OCI-LY7 (cell line): Measurements from ENCODE around the gene HSPA5. TPM values are rescaled to one million over a fixed set of nuclear protein-coding genes. Genes with fewer than 3 reads are reported as not detected.
"Not testable (repeated sequence)": the region's sequence is repeated elsewhere in the genome, so short reads cannot be mapped to it uniquely, and the experiment has no call there.

Source experiments
- Bru-seq: library from RNA; stranded (reverse); fragments of 400-500 nt; gene quantifications from one replicate; lab custom pipeline; 2021; lab: Mats Ljungman, UMichigan
- BruChase-seq, 2 experiments: library from RNA; stranded (reverse); fragments of 400-500 nt; gene quantifications; one replicate each; lab custom pipeline; 2021; lab: Mats Ljungman, UMichigan
- BruUV-seq: library from RNA; stranded (reverse); fragments of 400-500 nt; replicated peaks from 2 replicates; lab custom pipeline; 2021; lab: Mats Ljungman, UMichigan
- CTCF ChIA-PET: fragments of 300-600 bp; sonication (Branson Sonifier 250); formaldehyde crosslinking; loops from one replicate; lab custom pipeline; 2022; ENCODE audit warnings: antibody characterized with exemption; ENCODE audit not compliant: unreplicated experiment; lab: Charles Lee
- POLR2A ChIA-PET: fragments of 300-600 bp; sonication (Branson Sonifier 250); formaldehyde crosslinking; loops from one replicate; lab custom pipeline; 2022; ENCODE audit warnings: antibody characterized with exemption; lab: Charles Lee
- DNase-seq: peaks from one replicate; pipeline ENCODE4 v3.0.0-alpha.2; 2015; ENCODE audit warnings: low spot score
- H2AFZ ChIP-seq: fragments of 200-600 bp; sonication (generic), shearing (Covaris generic); 2 replicates; pipeline ENCODE4 v1.6.1; 2014; ENCODE audit warnings: mild to moderate bottlenecking, antibody characterized with exemption, low read length, moderate library complexity
- H3K27ac ChIP-seq: fragments of 200-600 bp; sonication (generic); 2 replicates; pipeline ENCODE4 v1.5.1; 2014; ENCODE audit warnings: mixed run types, low read depth, mild to moderate bottlenecking, moderate library complexity, low read length, inconsistent platforms; ENCODE audit not compliant: poor library complexity, severe bottlenecking
- H3K36me3 ChIP-seq: fragments of 200-600 bp; sonication (generic); 2 replicates; pipeline ENCODE4 v1.6.1; 2014; ENCODE audit warnings: mild to moderate bottlenecking, antibody characterized with exemption, low read length, moderate library complexity, mixed read lengths; ENCODE audit not compliant: insufficient read depth
- H3K4me1 ChIP-seq: fragments of 200-600 bp; sonication (generic); 2 replicates; pipeline ENCODE4 v1.5.1; 2014; ENCODE audit warnings: mild to moderate bottlenecking, low read length; ENCODE audit not compliant: insufficient read depth, poor library complexity, severe bottlenecking
- H3K4me2 ChIP-seq: fragments of 200-600 bp; sonication (generic); 2 replicates; pipeline ENCODE4 v1.6.1; 2014; ENCODE audit warnings: mild to moderate bottlenecking, low read length
- H3K4me3 ChIP-seq: fragments of 200-600 bp; sonication (generic); 2 replicates; pipeline ENCODE4 v1.5.1; 2014; ENCODE audit warnings: mild to moderate bottlenecking, low read depth, low read length; ENCODE audit not compliant: poor library complexity, severe bottlenecking
- H3K79me2 ChIP-seq: fragments of 200-600 bp; sonication (generic); 2 replicates; pipeline ENCODE4 v1.6.1; 2016; ENCODE audit warnings: low read depth, mild to moderate bottlenecking, low read length, moderate library complexity, mixed read lengths; ENCODE audit not compliant: insufficient read depth
- H3K9me2 ChIP-seq: fragments of 200-600 bp; sonication (generic); 2 replicates; pipeline ENCODE4 v1.6.1; 2016; ENCODE audit warnings: mild to moderate bottlenecking, low read length, mixed read lengths; ENCODE audit not compliant: insufficient read depth
- H3K9me3 ChIP-seq: fragments of 200-600 bp; sonication (generic); 2 replicates; pipeline ENCODE4 v1.6.1; 2014; ENCODE audit warnings: mild to moderate bottlenecking, mixed run types, low read length, mixed read lengths
- H4K20me1 ChIP-seq: fragments of 200-600 bp; sonication (generic); 2 replicates; pipeline ENCODE4 v1.6.1; 2014; ENCODE audit warnings: mild to moderate bottlenecking, antibody characterized with exemption, low read length, moderate library complexity, mixed read lengths; ENCODE audit not compliant: insufficient read depth
- CTCF ChIP-seq: fragments of 200-600 bp; sonication (generic); conservative IDR thresholded peaks from 2 replicates; pipeline ENCODE4 v1.5.1; 2014; ENCODE audit warnings: mild to moderate bottlenecking, antibody characterized with exemption, low read length, moderate library complexity, mixed read lengths
- EZH2phosphoT487 ChIP-seq: fragments of 200-600 bp; sonication (generic); IDR thresholded peaks from 2 replicates; pipeline ENCODE4 v1.6.1; 2018; ENCODE audit warnings: low read depth, borderline replicate concordance, mild to moderate bottlenecking, mixed run types, antibody characterized with exemption, low read length, moderate library complexity, mixed read lengths
- intact Hi-C: fragments of 100-400 bp; cut with micrococcal nuclease; formaldehyde crosslinking; loops from one replicate; pipeline ENCODE4 v1.10.0; 2022; ENCODE audit not compliant: unreplicated experiment
- long read RNA-seq: library from polyadenylated mRNA; stranded (forward); transcript quantifications from one replicate; pipeline ENCODE4 v2.0.0, GENCODE V29; 2022
- total RNA-seq, 2 experiments: library from RNA; depleted of rRNA in 1 of 2; stranded (reverse); fragments of >200 nt in 1 of 2; shearing (Covaris generic) in 1 of 2; gene quantifications; 2 replicates each; pipeline ENCODE4 v1.2.3, GENCODE V29; 2014 to 2022

Gene HSPA5
- total RNA-seq (2014; rRNA removed; shearing (Covaris generic)) = 49.0 and 52.1 TPM in 2 replicates
- total RNA-seq (2022) = 115 and 150 TPM in 2 replicates
- Bru-seq, nascent RNA = percentile 99 among the genes with signal in this experiment
- percentile 98 among the genes with signal in this experiment for BruChase-seq, experiment 1, labeled RNA remaining after a 6-hour chase
- BruChase-seq, experiment 2, labeled RNA remaining after a 2-hour chase = percentile 100 among the genes with signal in this experiment
- long read RNA-seq, transcript HSPA5-201 (8 exons, 3,908 nt) = major isoform, 509 of 538 reads
- long read RNA-seq, partial matches to known transcripts = 9 of 538 reads
- long read RNA-seq, other reads (novel, unspliced or antisense) = 20 of 538 reads

GRCh38 chr9:125241000-125241862, at the start of gene HSPA5:
HSPA5 (minus strand) TSS chr9:125241343; CDS start chr9:125241126, 217 bp downstream.
- Histone ChIP-seq H3K9me3 (no peaks in the 10 kb centered on the region), H3K36me3 (peaks cover 48% of the 10 kb centered on the region), H3K4me1 (peaks cover 40% of the 10 kb centered on the region), H3K27ac (peak within 1 kb of the TSS; percentile 61), H2AFZ (peak within 1 kb of the TSS; percentile 64; the same call in 1 of the 2 replicates), H3K79me2 (peaks cover 60% of the 10 kb centered on the region), H4K20me1 (peaks cover 38% of the 10 kb centered on the region), H3K4me2 (peak within 1 kb of the TSS; percentile 99), H3K9me2 (no peaks in the 10 kb centered on the region), H3K4me3 (peak within 1 kb of the TSS; percentile 96)
- ChIA-PET POLR2A (interaction anchor here (0.5 to 3.9 kb wide), 21 partner anchors 9 to 1605 kb away, joined by 3 to 28 read pairs (median 4); partner anchors contain the start of gene GAPVD1), CTCF (interaction anchor here (0.6 kb wide), 3 partner anchors 137 to 1479 kb away, joined by 3 to 6 read pairs (median 3); no protein-coding TSS in a partner anchor)
- intact Hi-C loops = loop anchor here (1.0 to 5.0 kb wide), 3 partner anchors 52 to 374 kb away; partner anchors contain the start of gene PPP6C
- peak; percentile 99 for DNase-seq
- TSS peak; percentile 63 for BruUV-seq
- TF ChIP-seq EZH2phosphoT487 = no peak
- no peak for TF ChIP-seq CTCF

GRCh38 chr9:125286935-125287433, 45.8 kb upstream of the HSPA5 start:
- H3K4me1 ChIP-seq, intact Hi-C loops, H3K36me3 ChIP-seq, H4K20me1 ChIP-seq, H3K4me2 ChIP-seq, H3K9me2 ChIP-seq, BruUV-seq, DNase-seq, H2AFZ ChIP-seq, H3K9me3 ChIP-seq, POLR2A ChIA-PET, H3K4me3 ChIP-seq, CTCF ChIA-PET, H3K27ac ChIP-seq: not testable (repeated sequence)
- H3K79me2 ChIP-seq = peaks cover 15% of the 10 kb centered on the region; the same call in 1 of the 2 replicates

DNA sequence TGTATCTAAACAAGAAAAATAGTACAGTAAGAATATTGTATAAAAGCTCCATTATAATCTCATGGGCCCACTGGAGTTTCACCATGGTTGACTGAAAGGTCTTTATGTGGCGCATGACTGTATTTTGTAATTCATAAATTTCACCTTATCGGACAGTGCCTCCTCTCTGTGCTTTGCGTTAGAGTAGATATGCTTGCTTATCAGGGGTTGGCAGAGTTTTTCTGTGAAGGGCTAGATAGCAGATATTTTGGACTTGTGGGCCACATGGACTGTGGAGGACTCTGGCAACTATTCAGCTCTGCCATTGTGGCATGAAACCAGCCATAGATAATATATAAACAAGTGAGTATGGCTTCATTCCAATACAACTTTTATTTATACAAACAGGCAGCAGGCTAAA, 43.7 kb upstream of the HSPA5 start:
- CTCF ChIA-PET = no interaction called here
- DNase-seq = no peak
- no peaks in the 10 kb centered on the region for H3K4me1 ChIP-seq
- no peak overlapping the region for H3K4me2 ChIP-seq
- H3K9me2 ChIP-seq = no peaks in the 10 kb centered on the region
- no TSS peak for BruUV-seq
- peaks cover 6% of the 10 kb centered on the region; the same call in 1 of the 2 replicates for H3K36me3 ChIP-seq
- no peak overlapping the region for H2AFZ ChIP-seq
- no peaks in the 10 kb centered on the region for H3K9me3 ChIP-seq
- H4K20me1 ChIP-seq = 0 out of 2 replicates have a peak, but pooled peaks cover 3% of the 10 kb centered on the region
- POLR2A ChIA-PET = no interaction called here
- H3K79me2 ChIP-seq = peaks cover 22% of the 10 kb centered on the region; the same call in 1 of the 2 replicates
- TF ChIP-seq CTCF (no peak), EZH2phosphoT487 (no peak)
- no peak overlapping the region for H3K27ac ChIP-seq
- H3K4me3 ChIP-seq = no peak overlapping the region
- intact Hi-C loops = no loop called here
